Mucosa of descending colon (tissue), 3 donors: ENCODE results near the gene ZBED1. TPM values are rescaled to one million over a fixed set of nuclear protein-coding genes. Genes with fewer than 3 reads are reported as not detected.
A peak's percentile ranks its signal among the peaks of the same experiment; 100 is the strongest.
"Not testable (repeated sequence)": the region's sequence is repeated elsewhere in the genome, so short reads cannot be mapped to it uniquely, and the experiment has no call there.

Source experiments
- ATAC-seq: fragments of 200-7000 bp; cut with Tn5 transposase; one replicate; pipeline ENCODE4 v1.9.1; 2020; ENCODE audit warnings: mild to moderate bottlenecking, moderate library complexity
- DNase-seq, 3 donors: peaks; one replicate each; pipeline ENCODE4 v3.0.0-alpha.2; 2020
- H3K36me3 ChIP-seq: fragments of 200-600 bp; one replicate; pipeline ENCODE4 v1.8.0; 2021; ENCODE audit warnings: low read depth, mild to moderate bottlenecking
- H3K4me1 ChIP-seq: fragments of 200-600 bp; one replicate; pipeline ENCODE4 v1.8.0; 2021; ENCODE audit warnings: low read depth, mild to moderate bottlenecking
- H3K4me3 ChIP-seq: fragments of 200-600 bp; one replicate; pipeline ENCODE4 v1.8.0; 2021; ENCODE audit warnings: mild to moderate bottlenecking
- H3K9me3 ChIP-seq: fragments of 200-600 bp; one replicate; pipeline ENCODE4 v1.8.0; 2021; ENCODE audit warnings: mild to moderate bottlenecking
- CTCF ChIP-seq: fragments of 200-600 bp; IDR thresholded peaks from one replicate; pipeline ENCODE4 v1.8.0; 2022; ENCODE audit warnings: antibody characterized with exemption, mild to moderate bottlenecking
- intact Hi-C, 2 donors: fragments of 100-400 bp; cut with DNase I in 1 of 2; cut with micrococcal nuclease in 1 of 2; formaldehyde crosslinking; loops; one replicate each; pipeline versions ENCODE4 v1.11.0 to v1.11.1; 2022; cut with DNase I, micrococcal nuclease
- total RNA-seq, 3 donors: library from RNA; stranded (reverse); fragmentation: NEBNext Ultra II Directional in 2 of 3; extraction: Animal tissue kit (Norgen Biotek cat#: 25700) in 2 of 3; gene quantifications; one replicate each; pipeline versions ENCODE4 v1.2.1 to v1.2.4, GENCODE V29; 2021 to 2023
- donor health status: DM: no; HTN: no; CAD: no; lungs with moderate emphysema.
- donor health status: DM: no; HTN: no; CAD: no.
- donor health status: DM: no; HTN: yes; CAD: no.

ZBED1 gene
- total RNA-seq, 3 donors from 2014 or later, result 43.0 to 71.2 (median 47.8) TPM

- ATAC-seq (no peak), DNase-seq (no peak)
- TF ChIP-seq CTCF, result no peak
Observed at GRCh38 chrX:2458309-2458708, 42.5 kb downstream of the ZBED1 start.

GRCh38 chrX:2457289-2458133 lies 43.3 kb downstream of the ZBED1 start:
- DNase-seq (no peak), ATAC-seq (no peak)
- H3K4me3 ChIP-seq, result no peak overlapping the region
- intact Hi-C loops, result no loop called here
- no peaks in the 10 kb centered on the region for H3K36me3 ChIP-seq
- H3K9me3 ChIP-seq, result no peaks in the 10 kb centered on the region
- H3K4me1 ChIP-seq, result no peaks in the 10 kb centered on the region
- TF ChIP-seq CTCF, result no peak

More at GRCh38 chrX:2458309-2458708, 42.5 kb downstream of the ZBED1 start:
- no peak overlapping the region for H3K4me3 ChIP-seq
- intact Hi-C loops, result no loop called here
- H3K36me3 ChIP-seq, result no peaks in the 10 kb centered on the region
- H3K9me3 ChIP-seq, result no peaks in the 10 kb centered on the region
- H3K4me1 ChIP-seq, result no peaks in the 10 kb centered on the region

DNA sequence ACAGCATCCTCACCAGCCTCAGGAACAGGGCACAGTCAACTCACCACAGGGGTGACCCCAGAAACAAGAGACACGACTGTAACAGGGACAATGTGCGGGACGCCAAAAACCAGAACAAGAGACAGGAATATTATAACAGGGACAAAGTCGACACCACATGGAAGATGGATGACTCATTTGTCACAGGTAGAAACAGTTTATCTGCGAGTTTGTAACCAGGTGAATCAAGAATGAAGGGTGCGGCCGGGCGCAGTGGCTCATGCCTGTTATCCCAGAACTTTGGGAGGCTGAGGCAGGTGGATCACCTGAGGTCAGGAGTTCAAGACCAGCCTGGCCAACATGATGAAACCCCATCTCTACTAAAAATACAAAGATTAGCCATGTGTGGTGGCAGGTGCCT lies 44.7 kb downstream of the ZBED1 start:
- intact Hi-C loops, H3K4me1 ChIP-seq, H3K4me3 ChIP-seq, DNase-seq, H3K9me3 ChIP-seq, H3K36me3 ChIP-seq: not testable (repeated sequence)
- peak; percentile 84 for ATAC-seq

DNA sequence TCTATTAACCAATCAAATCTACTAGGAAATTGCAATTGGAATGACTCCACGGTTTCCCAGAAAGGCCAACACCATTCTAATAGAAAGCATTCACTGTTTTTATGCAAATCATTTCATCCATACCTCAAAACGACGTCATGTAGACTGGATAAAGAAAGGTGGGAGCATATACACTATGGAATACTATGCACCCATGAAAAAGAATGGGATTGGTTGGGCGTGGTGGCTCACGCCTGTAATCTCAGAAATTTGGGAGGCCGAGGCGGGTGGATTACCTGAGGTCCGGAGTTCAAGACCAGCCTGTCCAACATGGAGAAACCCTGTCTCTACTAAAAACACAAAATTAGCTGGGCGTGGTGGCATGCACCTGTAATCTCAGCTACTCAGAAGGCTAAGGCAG lies 46.2 kb downstream of the ZBED1 start:
- H3K9me3 ChIP-seq, DNase-seq, ATAC-seq, H3K4me1 ChIP-seq, intact Hi-C loops, H3K36me3 ChIP-seq, H3K4me3 ChIP-seq: not testable (repeated sequence)

DNA sequence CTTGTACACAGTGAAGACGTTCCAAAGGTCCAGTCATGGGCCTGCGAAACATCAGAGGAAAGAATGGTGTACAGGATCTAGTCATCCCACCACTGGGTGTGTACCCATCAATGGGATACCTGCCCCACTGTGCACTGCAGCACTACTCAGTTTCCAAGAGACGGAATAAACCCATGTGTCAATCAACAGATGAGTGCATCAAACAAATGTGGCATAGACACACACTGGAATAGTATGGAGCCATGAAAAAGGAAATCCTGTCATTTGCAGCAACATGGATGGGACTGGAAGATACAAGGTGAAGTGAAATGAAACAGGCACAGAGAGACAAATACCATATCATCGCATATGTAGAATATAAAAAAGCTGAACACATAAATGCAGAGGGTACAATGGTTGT lies 48.0 kb downstream of the ZBED1 start:
- no peaks in the 10 kb centered on the region for H3K4me1 ChIP-seq
- TF ChIP-seq CTCF, result no peak

GRCh38 chrX:2452317-2452784 lies 48.4 kb downstream of the ZBED1 start:
- intact Hi-C loops, result no loop called here
- TF ChIP-seq CTCF, result no peak
- DNase-seq (no peak), ATAC-seq (no peak)
- Histone ChIP-seq H3K9me3 (no peaks in the 10 kb centered on the region), H3K4me1 (no peaks in the 10 kb centered on the region), H3K4me3 (no peak overlapping the region), H3K36me3 (no peaks in the 10 kb centered on the region)

More for the DNA sequence above, 48.0 kb downstream of the ZBED1 start:
- ATAC-seq (no peak), DNase-seq (no peak)
- H3K36me3 ChIP-seq, result no peaks in the 10 kb centered on the region
- H3K4me3 ChIP-seq, result no peak overlapping the region
- H3K9me3 ChIP-seq, result no peaks in the 10 kb centered on the region
- intact Hi-C loops, result no loop called here
